NCI-H524 treated with DMSO at 0.1 percent for 48 hours (cell line): Measurements from ENCODE around the gene CISTR.
"Not testable (repeated sequence)": the region's sequence is repeated elsewhere in the genome, so short reads cannot be mapped to it uniquely, and the experiment has no call there.

ENCODE experiments used
- DNase-seq: peaks from one replicate; lab custom pipeline; 2025; lab: John Stamatoyannopoulos, UW

CISTR gene

DNA sequence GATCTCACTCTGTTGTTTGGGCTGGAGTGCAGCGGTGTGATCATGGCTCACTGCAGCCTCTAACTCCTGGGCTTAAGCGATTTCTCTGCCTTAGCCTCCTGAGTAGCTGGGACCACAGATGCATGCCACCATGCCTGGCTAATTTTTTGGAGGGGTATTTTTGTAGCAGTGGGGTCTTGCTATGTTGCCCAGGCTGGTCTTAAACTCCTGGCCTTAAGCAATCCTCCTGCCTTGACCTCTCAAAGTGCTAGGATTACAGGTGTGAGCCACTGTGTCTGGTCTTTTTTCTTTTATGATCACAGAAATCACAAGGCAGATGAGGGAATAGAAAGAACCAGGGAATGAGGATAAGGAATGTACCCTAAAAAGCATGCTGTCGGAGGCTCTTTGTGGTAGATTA lies 11.0 kb upstream of the CISTR start:
- not testable (repeated sequence) for DNase-seq

DNA sequence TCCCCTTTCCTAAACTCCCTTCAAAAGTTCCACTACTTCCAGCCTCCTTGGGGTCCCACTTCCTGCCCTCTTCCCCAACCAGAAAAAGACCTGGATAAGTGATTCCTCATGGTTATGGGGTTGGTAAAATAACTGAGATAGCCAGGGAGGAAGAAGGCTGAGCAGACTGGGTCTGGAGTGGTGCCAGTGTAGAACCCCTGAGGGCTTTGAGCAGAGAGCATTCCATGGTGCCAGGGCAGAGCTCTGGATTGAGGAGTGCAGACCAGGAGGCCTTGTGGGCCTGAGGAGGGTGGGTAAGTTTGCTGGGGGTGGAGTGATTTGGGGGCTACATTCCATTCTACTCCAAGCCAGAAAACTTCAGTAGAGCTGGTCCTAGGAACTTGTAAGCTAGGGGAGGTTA lies 9.5 kb upstream of the CISTR start:
- DNase-seq = no peak

DNA sequence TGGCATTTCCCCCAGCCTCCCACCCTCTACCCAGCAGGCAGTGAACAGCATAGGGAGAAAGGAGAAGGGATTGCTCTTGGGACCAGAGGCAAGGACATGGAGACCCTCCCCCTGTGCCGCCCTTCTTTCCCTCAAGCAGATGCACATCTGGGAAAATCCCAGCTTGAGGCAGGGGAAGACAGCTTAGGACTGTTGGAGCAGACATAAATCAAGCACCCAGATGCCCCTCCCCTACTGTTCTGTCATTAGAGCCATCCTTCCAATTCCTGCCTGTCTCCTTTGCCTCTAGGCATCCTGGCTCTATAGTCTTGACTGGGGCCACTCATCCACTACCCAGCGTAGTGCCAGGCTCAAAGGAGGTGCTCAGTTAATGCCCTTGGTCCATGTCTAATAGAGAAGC lies 7.5 kb upstream of the CISTR start:
- no peak for DNase-seq

DNA sequence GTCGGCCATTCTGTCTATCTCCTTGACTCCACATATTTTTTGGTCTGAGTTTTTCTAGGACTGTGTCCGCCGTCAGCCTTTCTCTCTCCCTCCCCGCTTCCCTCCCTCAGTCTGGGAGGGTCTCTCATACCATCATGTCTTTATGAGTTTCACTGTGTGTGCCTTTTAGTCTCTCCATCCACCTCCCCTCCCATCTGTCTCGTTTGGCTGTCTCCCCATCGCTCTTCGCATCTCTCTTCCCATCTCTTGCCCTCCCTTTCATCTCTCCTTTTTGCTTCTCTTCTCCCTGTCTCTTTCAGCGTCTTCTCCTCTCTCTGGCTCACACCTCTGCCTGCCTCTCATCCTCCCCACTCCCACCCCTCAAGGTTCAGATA lies 6.9 kb upstream of the CISTR start:
- DNase-seq = no peak

DNA sequence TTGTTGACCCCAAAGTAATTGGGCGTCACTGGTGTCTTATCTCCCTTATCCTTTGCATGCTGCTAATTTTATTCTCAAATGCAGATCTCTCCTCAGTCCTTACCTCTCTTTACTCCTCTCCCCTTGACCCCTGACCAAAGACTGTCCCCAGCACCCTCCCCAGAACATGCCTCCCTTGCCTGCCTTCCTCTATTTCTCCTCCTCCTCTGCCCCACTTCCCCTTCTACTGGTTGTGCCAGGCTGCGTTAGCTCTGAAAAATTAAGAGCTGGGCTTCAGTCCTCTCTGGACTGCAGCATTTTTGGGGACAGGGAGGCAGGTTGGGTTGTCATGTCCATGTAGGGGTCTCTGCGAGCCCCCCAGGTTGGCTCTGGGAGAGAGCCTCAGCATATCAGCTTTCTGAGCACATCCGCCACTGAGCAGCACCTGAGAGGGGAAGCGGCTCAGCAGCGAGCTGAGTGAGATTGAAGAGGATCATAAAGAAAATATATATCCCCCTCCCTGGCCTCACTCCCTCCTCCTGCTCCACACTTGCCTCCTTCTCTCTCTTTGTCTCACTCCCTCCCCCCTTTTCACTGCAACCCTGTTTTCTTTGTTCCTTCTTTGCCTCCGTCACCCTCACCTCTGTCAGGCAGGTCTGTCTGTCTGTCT lies 6.4 kb upstream of the CISTR start:
- no peak for DNase-seq

DNA sequence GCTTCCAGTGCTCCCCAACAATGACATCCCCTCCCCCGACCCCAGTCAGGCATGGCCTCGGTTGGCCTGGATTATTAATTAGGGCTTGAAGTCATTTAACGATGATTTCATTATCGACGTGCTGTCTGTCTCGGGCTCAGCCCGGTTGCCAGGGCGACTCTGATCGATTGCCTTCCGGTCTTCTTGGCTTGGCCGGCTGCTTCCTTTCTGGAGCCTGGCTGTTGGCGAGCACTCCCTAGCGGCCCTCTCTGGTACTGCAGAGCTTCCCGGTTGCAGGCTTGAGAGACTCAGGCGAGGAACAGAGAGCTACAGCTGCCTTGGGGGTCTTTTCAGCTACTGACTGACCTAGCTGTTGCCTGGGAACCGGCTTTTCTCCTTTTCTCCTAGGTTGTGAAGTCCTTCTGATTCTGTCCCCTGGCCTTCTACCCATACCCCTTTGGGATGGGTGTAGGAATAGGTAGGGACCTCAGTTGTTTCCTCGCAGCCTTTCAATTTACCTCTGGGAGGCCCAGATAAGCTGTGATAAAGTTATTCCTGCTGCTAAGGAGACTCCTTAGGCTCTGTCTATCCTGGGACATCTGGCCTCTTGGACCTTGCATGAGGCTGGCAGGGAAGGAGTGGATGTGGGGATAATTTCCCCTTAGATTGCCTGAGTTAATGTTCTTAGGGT lies 5.5 kb upstream of the CISTR start:
- peak; percentile 16 for DNase-seq

DNA sequence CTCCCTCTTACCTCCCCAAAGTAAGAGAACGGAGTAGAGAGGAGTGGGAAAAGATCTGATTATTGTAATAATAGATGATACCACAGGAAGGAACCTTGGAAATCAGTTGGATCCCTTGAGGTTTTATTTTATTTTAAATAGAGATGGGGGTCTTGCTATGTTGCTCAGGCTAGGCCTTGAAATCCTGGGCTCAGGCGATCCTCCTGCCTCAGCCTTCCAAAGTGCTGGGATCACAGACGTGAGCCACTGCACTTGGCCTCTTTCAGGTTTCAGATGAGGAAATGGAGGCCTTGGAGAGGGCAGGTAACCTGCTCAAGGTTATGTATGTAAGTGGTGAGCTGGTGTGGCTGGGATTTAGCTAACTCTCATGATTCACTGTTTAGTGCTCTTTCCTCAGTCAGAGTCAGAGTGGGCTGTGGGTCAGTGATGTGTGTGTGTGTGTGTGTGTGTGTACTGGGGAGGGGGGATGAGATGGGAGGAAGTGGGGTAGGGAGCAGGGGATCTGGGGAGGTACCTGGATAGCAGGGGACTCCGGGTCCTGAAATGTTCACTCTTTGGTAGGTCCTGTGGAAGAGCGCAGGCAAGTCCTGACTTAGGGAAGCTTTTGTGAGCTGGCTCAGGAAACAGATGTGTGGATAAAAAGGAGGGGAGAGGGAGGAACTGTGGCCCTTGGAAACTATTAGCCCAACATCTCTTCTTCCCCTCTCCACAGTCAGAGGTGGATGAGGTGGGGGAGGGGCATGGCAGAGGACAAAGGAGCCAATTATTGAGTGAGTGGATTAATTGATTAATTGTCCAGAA lies 4.7 kb upstream of the CISTR start:
- no peak for DNase-seq

DNA sequence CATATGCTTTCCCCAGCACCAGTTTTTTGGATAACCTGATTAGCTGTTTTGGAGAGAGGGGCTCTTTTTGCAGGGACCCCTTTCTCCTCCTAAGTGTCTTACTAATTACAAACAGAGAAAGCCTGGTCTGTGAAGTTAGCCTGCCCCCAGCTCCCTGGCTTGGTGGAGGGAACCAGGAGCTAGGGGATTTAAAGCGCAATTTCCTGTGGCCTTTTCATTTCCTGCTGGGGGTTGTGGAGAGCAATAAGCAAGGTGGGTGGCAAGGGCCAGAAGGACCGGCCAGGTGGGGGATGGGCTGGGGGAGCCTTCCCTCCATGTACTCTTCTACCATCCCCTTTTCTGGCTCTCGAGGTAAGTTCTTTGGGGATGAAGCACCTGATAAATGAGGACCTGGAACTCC lies 4.1 kb upstream of the CISTR start:
- no peak for DNase-seq

DNA sequence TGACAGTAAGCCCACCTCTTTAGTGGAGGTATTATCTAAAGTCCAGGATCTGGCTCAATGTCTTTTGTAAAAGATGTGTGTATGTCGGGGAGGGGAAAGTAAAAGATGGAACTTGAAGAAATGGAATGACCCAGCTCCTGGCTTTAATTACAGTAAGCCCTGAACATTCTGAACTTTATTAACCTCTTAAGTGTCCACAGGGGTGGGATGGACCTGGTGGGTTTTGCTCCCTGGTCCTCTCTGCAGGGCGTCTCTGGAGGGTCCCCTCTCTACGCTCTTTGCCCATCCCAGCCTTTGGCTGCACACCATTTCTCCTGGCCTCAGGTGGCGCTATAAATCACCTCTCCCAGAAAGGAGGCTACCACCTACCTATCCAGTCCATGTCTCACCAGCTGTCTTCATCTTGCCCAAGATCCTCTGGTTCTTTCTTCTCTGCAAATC lies 3.7 kb upstream of the CISTR start:
- DNase-seq = no peak

DNA sequence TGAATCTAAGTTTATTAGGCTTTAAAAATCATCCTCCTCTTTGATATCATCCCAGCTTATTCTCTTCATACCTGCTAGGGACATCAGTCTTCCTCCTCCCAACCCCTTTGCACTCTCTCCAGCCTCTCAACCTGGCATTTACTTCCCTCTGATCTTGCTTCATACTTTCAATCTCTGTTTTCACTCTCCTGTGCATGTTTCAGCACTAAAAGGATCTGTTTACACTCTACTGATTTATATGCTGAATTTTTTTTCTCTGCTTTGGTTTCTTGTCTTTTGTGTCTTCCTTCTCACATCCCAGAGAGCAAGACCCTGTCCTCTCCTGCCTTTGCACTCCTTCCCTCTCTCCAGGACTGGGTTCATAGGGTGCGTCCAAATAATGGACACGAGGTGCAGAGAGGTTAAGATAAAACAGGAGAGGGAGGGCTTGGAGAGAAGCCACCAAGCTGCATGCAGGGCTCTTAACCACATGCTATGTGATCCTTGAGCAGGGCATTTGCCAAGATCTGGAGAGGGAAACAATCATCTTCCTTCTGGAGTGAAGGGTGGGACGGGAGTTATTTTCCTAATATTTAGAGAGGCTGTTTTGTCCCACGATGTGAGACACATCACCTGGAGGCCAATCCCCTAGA lies 3.0 kb upstream of the CISTR start:
- DNase-seq = no peak

DNA sequence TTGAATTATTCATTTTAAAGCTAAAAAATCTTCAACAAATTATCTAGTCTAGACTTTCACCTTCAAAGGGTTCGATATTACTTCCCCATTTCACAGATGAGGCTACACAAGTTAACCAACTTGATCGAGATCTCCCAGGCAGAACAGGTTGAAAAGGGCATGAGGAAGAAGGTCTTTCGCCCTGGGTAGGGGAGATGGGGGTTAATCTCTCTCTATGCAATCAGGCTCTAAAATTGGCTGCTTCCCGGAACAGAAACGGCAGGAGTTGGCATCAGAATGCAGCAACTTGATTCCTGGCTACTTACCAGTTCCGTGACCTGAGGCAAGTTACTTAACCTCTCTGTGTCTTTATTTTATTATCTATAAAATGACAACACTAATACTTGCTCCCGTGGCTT lies 2.4 kb upstream of the CISTR start:
- DNase-seq = no peak

DNA sequence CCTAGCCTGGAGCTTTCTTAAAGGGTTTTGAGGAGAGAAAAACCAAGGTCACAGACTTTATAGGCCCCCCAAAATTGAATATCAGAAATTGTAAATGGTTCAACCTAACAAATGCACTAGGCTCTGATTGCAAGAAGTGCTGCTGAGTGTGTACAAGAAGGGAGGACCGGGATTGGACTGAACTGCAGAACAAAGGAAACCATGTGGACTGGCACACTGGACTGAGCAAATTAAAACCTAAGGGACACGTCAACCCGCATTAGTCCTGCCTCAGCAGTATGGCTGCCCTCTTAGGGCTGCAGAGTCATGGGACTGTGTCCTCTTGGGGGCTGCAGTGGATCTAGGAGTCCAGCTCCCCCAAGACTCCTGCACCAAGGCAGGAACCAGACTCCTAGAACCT lies 842 bp upstream of the CISTR start:
- no peak for DNase-seq

DNA sequence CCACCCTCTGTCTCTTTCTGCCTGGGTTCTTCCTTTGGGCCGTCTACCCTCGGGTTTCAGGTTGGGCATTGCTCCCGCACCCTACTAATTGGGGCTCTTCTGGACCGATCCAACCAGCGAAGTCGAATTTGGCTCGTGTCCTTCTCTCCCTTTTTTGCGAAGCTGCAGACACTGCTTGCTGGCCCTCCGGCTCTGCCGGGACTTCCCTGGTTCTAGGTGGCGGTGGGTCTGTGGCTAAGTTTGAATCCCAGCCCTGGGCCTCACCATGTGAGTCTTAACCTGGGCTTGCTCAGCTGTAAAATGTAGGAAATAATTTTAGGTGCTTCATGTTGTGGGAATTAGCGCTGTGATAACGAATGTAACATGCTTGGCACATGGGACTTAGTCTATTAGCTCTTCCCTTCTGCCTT lies 418 bp upstream of the CISTR start:
- DNase-seq = no peak

DNA sequence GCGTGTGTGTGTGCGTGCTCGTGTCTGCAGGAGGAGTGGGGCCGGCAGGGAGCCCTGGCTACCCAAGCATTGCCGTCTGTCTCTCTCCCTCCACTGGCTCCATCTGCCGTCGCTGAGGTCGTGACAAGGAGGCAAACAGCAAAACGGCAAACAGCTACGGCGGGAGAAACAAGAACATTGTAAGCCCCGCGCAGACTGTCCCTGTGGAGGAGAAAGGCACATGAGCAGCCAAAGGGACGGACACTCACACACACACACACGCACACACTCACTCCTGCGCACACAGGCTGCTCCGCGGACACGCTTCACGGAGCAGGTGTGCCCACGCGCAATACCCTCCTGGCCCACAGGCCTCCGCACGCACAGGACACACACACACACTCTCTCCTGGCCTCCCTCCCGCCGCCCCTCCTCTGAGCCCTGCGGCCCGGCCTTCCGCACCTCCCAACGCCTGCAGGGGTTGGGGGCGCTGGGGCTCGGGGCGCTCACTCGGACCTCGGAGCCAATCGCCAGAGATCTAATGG lies 905 bp downstream of the CISTR start:
- DNase-seq = no peak

DNA sequence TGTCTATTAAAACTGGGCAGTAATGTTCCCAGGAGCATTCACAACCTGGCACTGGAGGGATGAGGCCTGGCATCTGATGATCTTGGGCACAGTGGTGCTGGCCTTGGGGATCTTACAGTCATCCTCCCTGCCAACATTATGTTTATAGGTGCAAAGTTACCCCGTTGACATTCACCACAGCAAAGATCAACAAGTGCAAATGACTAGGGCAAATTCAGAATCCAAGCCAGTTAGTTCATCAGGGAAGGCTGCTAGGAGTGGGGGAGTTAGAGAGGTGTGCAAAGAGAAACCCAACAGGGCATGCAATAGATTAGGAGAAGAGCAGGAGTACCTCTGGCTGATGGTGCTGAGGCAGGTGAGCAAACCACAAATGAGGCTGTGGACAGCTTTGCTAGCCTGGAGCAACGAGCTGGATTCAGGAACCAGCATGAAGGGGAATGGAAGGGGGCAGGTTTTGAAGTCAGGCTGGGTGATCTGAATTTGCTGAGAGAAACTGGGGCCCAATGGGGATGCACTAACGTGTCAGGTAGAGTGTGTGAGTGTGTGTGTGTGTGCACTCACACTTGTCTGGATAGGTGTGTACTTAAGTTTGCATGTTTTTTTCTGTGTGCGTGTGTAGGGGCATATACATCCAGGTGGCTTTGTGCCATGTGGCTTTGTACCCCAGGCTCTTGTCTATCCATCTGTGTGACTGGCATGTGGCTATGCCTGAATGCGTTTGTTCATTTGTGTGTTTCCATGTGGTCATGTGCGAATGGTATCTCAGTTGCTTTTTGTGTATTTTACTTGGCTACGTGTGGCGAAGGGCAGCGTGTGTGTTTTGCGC lies 1.6 kb downstream of the CISTR start:
- DNase-seq = no peak

DNA sequence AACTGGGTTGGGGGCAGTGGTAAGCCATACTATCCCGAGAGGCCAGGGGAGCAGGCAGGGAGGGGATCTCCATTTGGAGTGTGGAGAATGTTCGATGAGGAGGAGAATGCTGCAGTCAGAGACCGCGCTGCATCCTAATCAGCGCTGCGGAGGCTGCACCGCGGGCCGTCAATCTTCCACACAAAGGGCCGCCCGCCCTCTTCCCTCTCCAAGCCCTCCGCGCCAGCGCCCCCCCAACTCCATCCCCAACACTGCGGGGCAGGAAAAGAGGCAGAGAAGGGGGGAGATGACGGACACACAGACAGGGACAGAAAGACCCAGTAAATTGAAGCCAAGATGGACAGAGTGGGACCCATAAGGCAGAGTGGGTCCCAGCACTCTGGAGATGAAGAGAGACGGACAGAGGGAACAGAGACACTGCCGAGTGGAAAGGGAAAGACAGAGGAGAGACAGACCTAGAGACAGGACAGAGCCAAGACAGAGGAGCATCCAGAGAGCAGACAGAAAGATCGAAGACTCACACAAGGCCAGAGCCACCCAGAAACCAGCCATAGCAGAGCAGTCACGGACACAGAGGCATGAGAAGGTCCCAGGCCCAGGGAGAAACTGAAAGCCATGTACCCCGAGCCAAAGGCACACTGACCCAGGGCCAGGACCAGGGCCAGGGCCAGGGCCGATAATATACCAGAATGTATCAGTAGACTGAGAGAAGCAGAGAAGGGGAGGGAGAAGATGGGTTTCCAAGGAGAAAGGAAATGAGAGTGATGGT lies 3.5 kb downstream of the CISTR start:
- DNase-seq = no peak

DNA sequence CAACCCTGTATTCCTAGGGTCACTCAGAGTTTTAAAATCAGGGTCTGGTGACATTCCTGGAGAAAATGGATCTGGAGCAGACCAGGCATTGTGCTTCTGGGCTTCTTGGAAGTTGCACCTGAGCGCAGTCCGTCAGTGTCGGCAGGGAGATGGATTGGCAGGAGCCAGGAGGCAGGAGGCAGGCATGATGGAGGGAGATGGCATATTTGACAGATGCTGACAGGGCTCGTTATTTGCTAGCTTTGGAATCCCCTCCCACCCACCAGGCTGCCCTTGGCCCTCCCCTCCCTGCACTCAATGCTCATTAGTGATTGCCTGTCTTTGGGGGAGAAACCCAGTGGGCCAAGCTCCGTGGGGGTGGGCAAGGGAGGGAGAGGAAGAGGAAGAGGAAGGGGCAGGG lies 4.7 kb downstream of the CISTR start:
- DNase-seq = peak; percentile 32

DNA sequence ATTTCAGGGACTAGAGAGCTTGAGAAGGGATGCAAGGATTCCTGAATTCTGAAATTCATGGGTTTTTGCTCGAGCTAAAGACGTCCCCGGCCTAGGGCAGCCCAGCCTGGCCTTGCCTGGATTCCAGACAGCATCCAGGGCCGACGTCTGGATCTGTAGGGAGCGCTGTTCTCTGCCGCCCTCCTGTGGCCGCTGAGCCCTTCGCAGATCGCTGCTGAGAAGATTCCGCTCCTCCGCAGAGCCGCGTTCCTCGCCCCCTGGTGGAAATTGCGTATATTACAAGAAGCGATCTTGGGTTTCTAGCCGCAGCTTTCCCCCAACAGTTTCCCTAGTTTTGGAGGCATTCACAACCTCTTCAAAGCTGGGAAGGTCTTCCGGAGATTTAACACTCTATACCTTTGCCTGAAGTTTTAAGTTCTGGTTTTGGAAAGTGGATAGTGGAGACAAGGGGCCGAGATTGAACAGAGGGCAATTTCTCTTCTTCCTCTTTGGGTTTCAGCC lies 5.1 kb downstream of the CISTR start:
- no peak for DNase-seq

DNA sequence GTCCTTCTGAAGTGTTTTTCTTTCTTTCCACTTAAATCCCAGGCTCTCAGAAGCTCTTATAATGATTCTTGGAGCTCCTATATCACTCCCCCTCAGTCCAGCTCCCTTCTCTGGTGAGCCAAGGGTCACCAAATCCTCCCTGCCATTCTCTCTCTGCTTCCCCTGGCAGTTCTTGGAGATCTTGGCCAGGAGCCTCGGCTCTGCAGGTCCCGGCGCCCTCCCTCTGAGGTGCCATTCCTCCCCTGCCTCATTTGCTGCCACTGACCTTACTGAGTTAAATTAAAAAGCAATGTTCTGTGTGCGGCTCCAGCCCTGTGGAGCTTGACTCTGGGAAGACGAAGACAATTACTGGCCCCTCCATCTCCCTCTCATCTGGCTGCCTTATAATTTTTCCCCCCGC lies 7.0 kb downstream of the CISTR start:
- DNase-seq = no peak

DNA sequence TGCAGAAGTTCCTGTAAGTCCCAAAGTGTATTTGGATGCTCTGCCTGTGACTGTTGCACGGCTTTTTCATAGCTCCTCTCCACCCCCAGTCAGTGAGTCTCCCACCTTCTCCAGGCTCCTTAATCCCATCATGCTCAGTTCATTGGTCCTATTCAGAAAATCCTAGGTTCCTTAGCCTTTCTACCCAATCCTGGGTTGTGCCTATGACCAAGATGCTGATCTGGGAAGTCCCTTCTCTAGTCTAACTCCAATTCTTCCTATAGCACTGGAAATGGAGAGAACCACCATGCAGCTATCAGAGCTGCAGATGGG lies 7.7 kb downstream of the CISTR start:
- DNase-seq = no peak
